SK-N-MC (cell line): ENCODE measurements around the gene PHKA2.

ENCODE experiments used
- EZH2 ChIP-seq: fragments of 200-600 bp; sonication (generic); IDR thresholded peaks from one replicate; pipeline ENCODE4 v1.6.1; 2017; ENCODE audit warnings: antibody characterized with exemption
- POLR2AphosphoS5 ChIP-seq: IDR thresholded peaks from 2 replicates; pipeline ENCODE4 v1.6.1; 2012; ENCODE audit warnings: mild to moderate bottlenecking, low read depth, low read length, borderline replicate concordance

DNA sequence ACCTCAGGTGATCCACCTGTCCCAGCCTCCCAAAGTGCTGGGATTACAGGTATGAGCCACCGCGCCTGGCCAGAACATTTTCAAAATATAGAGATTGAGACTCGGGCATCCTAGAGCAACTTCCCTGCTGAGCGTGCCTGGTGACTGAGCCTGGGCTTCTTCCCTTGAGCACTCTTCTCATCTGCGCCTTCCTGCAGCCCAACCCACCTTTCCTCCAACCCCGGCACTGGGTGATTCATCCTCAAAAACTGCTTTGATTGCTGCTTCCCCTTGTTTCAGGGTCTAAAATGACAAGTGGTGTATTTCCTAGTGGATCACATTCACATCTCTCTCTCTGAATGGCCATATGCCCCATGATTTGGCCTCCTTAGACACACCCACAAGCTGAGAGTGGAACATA lies 37.8 kb downstream of the PHKA2 start:
- no peak for TF ChIP-seq EZH2
- TF ChIP-seq POLR2AphosphoS5 = no peak
